ENCODE results near the gene MICAL3.

DNA sequence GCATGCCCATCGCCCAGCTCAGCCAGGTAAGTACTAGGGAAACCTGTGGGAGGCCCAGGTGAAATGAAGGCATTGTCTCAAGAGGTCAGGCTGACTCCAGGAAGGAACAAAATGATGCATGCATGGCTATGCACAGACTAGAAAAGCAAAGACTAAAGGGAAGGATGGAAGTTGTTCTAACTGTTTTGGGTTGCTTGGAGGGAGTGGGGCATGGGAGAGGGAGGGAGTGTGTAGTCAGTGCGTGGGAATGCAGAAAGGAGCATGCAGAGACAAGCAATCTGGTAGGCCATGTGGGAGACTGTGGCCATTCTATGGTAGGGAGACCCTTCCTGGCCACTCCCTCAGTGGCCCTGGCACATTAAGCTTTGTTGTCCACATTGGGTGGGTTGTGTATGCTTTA lies 2.9 kb downstream of the MICAL3 start:
- no peak for TF ChIP-seq POLR2A (IDR thresholded peaks at IDR 0.05; ENCODE audit: low read length)
- TF ChIP-seq, protein P1, sequence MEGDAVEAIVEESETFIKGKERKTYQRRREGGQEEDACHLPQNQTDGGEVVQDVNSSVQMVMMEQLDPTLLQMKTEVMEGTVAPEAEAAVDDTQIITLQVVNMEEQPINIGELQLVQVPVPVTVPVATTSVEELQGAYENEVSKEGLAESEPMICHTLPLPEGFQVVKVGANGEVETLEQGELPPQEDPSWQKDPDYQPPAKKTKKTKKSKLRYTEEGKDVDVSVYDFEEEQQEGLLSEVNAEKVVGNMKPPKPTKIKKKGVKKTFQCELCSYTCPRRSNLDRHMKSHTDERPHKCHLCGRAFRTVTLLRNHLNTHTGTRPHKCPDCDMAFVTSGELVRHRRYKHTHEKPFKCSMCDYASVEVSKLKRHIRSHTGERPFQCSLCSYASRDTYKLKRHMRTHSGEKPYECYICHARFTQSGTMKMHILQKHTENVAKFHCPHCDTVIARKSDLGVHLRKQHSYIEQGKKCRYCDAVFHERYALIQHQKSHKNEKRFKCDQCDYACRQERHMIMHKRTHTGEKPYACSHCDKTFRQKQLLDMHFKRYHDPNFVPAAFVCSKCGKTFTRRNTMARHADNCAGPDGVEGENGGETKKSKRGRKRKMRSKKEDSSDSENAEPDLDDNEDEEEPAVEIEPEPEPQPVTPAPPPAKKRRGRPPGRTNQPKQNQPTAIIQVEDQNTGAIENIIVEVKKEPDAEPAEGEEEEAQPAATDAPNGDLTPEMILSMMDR (IDR thresholded peaks at IDR 0.05): no peak
- TF ChIP-seq, protein P2, sequence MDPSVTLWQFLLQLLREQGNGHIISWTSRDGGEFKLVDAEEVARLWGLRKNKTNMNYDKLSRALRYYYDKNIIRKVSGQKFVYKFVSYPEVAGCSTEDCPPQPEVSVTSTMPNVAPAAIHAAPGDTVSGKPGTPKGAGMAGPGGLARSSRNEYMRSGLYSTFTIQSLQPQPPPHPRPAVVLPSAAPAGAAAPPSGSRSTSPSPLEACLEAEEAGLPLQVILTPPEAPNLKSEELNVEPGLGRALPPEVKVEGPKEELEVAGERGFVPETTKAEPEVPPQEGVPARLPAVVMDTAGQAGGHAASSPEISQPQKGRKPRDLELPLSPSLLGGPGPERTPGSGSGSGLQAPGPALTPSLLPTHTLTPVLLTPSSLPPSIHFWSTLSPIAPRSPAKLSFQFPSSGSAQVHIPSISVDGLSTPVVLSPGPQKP (IDR thresholded peaks at IDR 0.05; ENCODE audit: low read depth, low read length): no peak
- TF ChIP-seq, protein P3, sequence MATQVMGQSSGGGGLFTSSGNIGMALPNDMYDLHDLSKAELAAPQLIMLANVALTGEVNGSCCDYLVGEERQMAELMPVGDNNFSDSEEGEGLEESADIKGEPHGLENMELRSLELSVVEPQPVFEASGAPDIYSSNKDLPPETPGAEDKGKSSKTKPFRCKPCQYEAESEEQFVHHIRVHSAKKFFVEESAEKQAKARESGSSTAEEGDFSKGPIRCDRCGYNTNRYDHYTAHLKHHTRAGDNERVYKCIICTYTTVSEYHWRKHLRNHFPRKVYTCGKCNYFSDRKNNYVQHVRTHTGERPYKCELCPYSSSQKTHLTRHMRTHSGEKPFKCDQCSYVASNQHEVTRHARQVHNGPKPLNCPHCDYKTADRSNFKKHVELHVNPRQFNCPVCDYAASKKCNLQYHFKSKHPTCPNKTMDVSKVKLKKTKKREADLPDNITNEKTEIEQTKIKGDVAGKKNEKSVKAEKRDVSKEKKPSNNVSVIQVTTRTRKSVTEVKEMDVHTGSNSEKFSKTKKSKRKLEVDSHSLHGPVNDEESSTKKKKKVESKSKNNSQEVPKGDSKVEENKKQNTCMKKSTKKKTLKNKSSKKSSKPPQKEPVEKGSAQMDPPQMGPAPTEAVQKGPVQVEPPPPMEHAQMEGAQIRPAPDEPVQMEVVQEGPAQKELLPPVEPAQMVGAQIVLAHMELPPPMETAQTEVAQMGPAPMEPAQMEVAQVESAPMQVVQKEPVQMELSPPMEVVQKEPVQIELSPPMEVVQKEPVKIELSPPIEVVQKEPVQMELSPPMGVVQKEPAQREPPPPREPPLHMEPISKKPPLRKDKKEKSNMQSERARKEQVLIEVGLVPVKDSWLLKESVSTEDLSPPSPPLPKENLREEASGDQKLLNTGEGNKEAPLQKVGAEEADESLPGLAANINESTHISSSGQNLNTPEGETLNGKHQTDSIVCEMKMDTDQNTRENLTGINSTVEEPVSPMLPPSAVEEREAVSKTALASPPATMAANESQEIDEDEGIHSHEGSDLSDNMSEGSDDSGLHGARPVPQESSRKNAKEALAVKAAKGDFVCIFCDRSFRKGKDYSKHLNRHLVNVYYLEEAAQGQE (IDR thresholded peaks at IDR 0.05): no peak
- no peak for TF ChIP-seq ESRRA (IDR thresholded peaks at IDR 0.05; ENCODE audit: borderline replicate concordance, low read length)
